ENCODE data around the gene KCNN4. TPM values are rescaled to one million over a fixed set of nuclear protein-coding genes. Genes with fewer than 3 reads are reported as not detected.

Gene KCNN4
- total RNA-seq, 1 experiment from 2014 or later, result 0.26 TPM

DNA sequence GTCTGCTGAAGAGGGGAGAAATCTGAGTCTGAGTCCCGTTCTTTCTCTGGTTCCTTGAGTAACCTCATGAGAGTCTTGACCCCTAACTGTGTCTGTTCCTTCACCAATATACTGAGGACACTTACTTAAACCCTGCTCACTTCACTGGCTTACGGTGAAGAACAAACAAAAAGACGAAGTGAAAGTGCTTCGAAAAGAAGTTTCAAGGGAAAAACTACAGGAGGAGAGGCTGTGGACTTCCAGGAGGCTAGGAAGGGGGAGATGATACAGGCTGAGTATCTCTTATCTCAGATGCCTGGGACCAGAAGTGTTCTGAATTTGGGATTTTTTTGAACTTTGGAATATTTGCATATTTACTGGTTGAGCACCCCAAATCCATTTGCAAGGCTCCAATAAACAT, 32.1 kb downstream of the KCNN4 start:
- no peak overlapping the region for H4K5ac ChIP-seq (ENCODE audit: insufficient read length, low read depth, low read length)
- no peak overlapping the region for H2BK120ac ChIP-seq (ENCODE audit: low read depth, low read length, poor library complexity, severe bottlenecking)
- H4K20me1 ChIP-seq (ENCODE audit: control insufficient read depth, insufficient read depth, insufficient read length), result no peaks in the 10 kb centered on the region
- Mint-ChIP-seq H3K4me3 (no peak overlapping the region), H3K9me3 (no peaks in the 10 kb centered on the region; a peak in 2 of 5 replicates), H3K36me3 (ENCODE audit: insufficient read depth in 1 of 3, low read depth in 3 of 3) (peaks cover 41 to 75% (median 61%) of the 10 kb centered on the region in 3 experiments), H3K27me3 (ENCODE audit: low read depth) (no peaks in the 10 kb centered on the region), H3K4me1 (peaks cover 5 to 6% of the 10 kb centered on the region in 2 experiments; a peak in 3 of 4 replicates), H3K27ac (no peak overlapping the region)
- H3K56ac ChIP-seq (ENCODE audit: insufficient read length, low read depth, low read length), result no peak overlapping the region
- no peak overlapping the region for H2BK15ac ChIP-seq (ENCODE audit: low read depth, low read length)
- no peak overlapping the region for H4K8ac ChIP-seq (replicated peaks; ENCODE audit: insufficient read length, low read depth, low read length)
- H3T11ph ChIP-seq (ENCODE audit: low read length), result no peak overlapping the region
- no peak for DNase-seq
- no peak overlapping the region for H3K27ac ChIP-seq (ENCODE audit: insufficient read length, low read depth, low read length)
- no peaks in the 10 kb centered on the region for H3K79me1 ChIP-seq (ENCODE audit: insufficient read depth, low read depth, low read length, poor library complexity, severe bottlenecking)
- H3K9ac ChIP-seq (ENCODE audit: extremely low read depth, insufficient read length, low read length), result no peak overlapping the region
- 0 out of 2 replicates have a peak, but pooled peaks cover 3% of the 10 kb centered on the region for H3K79me2 ChIP-seq (ENCODE audit: insufficient read depth, low read length)
- H2BK20ac ChIP-seq (ENCODE audit: low read depth, low read length, poor library complexity, severe bottlenecking), result no peak overlapping the region
- H3K4ac ChIP-seq (ENCODE audit: low read depth, low read length), result no peak overlapping the region
- H2BK5ac ChIP-seq (ENCODE audit: insufficient read length, low read length), result no peak overlapping the region
- H3K23me2 ChIP-seq (ENCODE audit: insufficient read length, low read depth, low read length, poor library complexity, severe bottlenecking), result no peaks in the 10 kb centered on the region
- H2AK5ac ChIP-seq (ENCODE audit: insufficient read length, low read length), result no peak overlapping the region
- H4K91ac ChIP-seq (ENCODE audit: insufficient read length, low read depth, low read length), result no peak overlapping the region
- TF ChIP-seq CTCF (conservative IDR thresholded peaks at IDR 0.05), result no peak
- H3K4me2 ChIP-seq (ENCODE audit: insufficient read depth, insufficient read length, low read length), result no peak overlapping the region
- WGBS (ENCODE audit: extremely low coverage, insufficient read length, low lambda C conversion rate), result no CpG with 5 or more reads among the region's 4 CpGs
- no peak overlapping the region for H2BK12ac ChIP-seq (ENCODE audit: insufficient read length, low read depth, low read length)
- H3K18ac ChIP-seq (ENCODE audit: insufficient read length, low read depth, low read length), result no peak overlapping the region
- H3K14ac ChIP-seq (ENCODE audit: insufficient read depth, low read length), result no peak overlapping the region
- no peaks in the 10 kb centered on the region; the same call in 1 of the 2 replicates for H3K27me3 ChIP-seq (ENCODE audit: insufficient read depth, low read length)
- no peaks in the 10 kb centered on the region for H3K9me3 ChIP-seq (ENCODE audit: control insufficient read depth, low read depth, low read length)
- no peak overlapping the region for H2AFZ ChIP-seq (ENCODE audit: low read length)
- no peaks in the 10 kb centered on the region for H3K4me1 ChIP-seq (ENCODE audit: insufficient read depth, low read length)
- no peak overlapping the region for H3K23ac ChIP-seq (ENCODE audit: insufficient read length, low read depth, low read length)
